NOMO-1 (cell line): ENCODE results near the gene HECTD4.

Experiments used
- DNase-seq, 2 experiments: peaks; one replicate each; lab custom pipeline; 2025; ENCODE audit not compliant: unreplicated experiment in 2 of 2; lab: John Stamatoyannopoulos, UW

The HECTD4 gene

GRCh38 chr12:112183141-112184021 is 198.8 kb downstream of the HECTD4 start:
- no peak for DNase-seq

DNA sequence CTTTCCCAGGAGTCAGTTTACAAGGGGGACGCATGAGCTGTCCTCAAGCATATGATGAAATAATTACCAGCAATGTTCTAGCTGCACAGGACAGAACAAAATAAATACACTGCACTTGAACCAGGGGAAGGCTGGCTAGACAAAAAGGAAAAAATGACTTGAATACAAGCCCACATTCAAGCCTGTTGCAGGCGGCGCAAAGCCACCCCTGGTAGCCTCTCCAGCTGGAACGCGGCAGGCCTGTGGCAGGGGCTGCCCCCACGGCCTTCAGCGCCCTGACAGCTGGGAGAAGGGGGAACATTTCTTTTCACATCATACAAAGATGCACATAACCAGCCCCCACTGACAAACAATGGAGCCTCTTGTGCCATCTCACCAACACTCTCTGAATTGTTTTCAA is 199.7 kb downstream of the HECTD4 start:
- DNase-seq: no peak

- DNase-seq: no peak
Observed at GRCh38 chr12:112180422-112180821, 201.8 kb downstream of the HECTD4 start.

DNA sequence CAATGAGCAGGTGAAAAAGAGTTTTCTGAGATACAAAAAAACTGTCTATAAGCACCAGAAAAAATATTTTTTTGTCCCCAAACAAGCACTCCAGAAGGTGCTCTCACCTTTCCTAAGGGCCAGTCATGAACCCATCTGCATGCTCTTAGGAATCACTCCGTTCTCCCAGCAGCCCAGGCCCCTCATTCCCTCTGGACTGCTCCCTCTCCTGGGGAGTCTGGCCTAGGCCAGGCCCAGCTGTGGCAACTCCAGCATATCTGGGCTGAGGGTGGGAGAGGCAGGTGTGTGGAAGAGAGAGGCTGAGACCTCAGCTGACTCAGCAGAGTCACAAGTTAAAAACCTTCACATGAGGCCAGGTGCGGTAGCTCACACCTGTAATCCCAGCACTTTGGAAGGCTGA is 202.3 kb downstream of the HECTD4 start:
- DNase-seq: no peak

DNA sequence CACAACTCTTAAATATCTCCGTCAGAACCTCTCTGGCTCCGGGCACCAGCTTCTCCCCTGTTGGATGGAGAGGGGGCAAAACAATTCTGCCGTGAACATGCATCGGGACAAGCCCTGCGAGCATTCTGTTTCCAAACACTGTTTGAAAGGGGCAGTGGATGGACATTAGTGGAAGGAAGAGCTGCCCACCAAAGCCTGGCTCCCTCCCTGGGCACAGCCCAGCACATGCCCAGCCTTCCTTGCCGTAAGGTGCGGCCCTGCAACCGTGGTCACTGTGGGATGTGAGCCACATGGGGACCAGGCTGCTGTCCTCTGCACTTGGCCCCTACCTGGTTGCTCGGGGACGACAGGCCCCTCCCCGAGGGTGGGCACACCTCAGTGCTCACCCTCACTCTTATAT is 202.9 kb downstream of the HECTD4 start:
- no peak for DNase-seq

- no peak for DNase-seq
Observed at GRCh38 chr12:112178796-112179195, 203.4 kb downstream of the HECTD4 start.

DNA sequence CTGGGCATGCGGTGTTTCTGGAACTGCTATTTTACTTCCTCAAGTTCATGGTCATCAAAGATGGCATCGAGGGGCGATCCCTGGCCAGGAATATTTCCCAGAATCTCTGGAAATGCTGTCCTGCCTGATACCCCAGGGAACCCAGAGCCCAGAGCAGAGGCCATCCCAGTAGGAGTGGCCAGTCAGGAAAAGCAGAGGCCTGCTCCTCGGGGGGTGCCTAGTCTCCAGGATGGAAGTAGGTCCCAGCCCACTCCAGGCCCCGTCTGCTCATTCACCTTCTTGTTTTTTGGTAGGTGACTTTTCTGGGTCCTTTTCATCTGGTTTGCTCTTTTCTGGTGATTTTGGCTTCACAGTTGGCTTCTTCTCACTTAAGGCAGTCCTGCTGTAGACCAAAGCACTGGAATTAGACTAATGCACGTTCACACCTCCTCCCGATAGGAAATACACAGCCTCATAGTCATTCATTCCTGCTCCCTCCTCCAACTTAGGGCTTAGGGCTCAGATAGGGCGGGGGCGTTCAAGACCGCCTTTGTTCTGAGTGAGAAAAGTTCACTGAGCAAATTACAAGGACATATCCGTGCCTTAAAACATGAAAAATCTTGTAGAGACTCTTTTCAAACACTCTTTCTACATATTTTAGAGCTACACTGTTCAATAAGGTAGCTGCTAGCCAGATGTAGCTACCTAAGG is 205.8 kb downstream of the HECTD4 start:
- no peak for DNase-seq

- DNase-seq: no peak
Observed at GRCh38 chr12:112175361-112176155, 206.7 kb downstream of the HECTD4 start.

DNA sequence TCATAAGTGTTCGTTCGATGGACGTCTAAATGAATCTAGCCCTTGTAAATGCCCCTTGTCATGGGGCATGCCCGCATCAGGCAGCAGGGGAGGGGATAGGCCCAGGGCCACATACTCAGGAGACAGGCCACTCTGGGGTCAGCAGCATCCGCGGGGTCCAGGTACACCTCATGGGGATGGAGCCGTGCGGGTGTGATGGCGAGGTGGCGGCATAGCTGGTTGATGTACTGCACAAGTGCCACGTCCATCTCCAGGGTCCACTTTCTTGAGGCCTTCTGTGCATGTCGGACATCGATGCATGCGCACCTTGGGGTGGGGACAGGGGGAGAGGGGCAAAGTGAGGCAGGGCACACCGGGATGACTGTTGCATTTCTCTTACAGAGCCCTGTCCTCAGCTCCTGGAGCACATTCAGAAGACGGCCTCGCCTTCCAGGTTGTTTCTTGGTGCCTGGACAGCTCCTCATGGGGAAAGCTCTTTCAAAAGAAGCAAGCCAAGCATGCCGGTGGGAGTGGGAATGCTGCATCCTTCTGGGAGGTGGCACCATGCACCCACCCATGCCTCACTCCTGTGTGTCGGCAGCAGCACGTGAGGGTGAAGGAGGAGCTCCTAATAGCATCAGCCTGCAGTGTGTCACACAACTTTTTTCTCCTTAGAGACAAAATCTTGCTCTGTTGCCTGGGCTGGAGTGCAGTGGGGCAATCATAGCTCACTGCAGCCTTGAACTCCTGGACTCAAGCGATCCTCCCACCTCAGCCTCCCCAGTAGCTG is 209.5 kb downstream of the HECTD4 start:
- no peak for DNase-seq

DNA sequence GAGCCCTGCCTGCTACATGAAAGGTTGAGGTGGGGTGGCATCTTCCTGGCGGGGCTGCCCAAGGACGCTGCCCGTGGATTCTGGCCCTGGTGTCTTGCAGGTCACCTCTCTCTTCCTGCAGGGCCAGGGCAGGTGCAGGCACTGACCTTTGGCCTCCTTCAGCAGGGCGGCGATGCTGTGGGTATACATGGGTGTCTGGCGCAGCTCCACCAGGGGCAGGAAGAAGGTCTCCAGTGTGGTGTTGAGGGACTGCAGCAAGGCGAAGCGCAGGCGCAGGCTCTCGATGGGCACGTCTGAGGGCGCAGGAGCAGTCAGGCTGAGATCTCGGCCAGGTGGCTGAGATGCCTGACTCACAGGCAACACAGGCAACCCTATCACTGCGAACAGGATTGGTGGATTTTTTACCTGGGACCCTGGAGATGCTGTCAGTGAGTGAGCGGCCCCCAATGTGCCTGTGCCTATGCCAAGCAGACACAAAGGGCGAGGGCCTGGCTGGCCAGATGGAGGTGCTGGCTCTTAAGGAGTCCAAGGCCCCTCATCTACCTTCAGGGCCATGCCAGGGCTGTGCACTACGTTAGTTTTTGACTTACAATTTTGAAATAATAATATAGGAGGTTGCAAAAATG is 211.1 kb downstream of the HECTD4 start:
- no peak for DNase-seq

DNA sequence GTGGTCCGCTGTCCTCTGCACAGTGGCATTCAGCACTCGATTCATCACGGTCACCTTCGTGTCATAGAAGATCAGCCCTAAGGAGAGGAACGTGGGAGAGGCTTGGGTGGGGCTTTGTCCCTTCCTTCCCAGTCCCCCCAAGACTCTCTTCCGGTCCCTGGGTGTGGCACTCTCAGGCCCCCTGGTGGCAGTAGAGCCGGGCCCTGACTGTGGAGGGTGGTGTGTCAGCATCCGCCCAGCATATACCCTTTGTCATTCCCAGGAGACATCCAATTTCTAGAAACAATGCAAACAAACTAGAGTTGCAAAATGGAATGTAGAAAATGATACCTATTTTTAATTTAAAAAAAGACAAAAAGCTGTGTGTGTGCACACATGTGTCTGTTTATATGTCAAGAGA is 211.9 kb downstream of the HECTD4 start:
- DNase-seq: no peak

DNA sequence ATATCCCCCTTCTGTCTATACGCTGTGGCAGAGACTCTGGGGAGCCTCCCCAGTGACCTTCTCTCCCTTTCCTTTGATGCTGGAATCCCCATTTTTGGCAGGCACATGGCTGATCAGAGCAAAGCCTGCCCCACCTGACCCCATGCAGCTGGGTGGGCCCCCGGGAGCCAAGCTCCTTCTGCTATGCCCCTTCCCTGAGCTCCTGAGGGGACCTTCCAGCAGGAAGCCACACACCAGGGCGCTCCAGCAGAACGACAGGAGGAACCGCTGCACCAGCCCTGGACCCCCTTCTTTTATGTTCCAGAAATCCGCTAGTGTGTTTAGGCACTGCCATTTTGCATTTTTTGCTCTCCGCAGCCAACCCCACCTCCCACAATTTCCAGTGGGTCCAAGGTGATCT is 212.3 kb downstream of the HECTD4 start:
- DNase-seq: no peak

DNA sequence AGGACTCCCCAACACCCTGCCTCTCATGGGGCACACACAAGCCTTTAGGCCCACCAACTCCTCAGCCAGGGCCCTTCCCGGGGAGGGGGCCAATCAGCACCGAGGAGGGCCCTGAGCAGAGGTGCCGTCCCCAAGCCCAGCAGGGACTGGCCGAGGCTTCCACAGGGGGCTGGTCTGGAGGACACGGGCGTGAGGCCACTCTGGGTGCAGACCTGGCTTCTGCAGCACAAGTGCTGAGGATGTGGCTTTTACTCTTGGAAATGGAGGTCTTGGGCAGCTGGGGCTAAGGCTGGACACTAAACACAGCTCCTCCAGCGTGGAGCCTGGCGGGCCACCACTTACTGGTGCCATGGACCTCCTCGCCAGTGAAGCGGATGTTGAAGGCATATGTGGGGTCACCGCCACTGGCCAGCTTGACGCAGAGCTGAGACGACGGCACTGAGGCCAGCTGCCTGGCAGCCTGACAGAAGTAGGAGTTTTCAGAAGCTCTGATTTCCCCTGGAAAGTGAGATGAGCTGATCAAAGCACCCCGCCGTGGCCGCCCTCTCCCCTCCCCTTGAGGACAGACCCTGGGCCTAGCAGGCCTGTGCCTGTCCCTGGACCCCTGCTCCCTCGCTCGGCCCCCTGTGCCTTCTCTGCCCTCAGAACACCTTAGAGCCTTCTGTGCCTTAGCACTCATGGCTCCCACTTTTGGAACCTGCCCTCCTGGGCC is 212.9 kb downstream of the HECTD4 start:
- DNase-seq: no peak

- DNase-seq: no peak
Observed at GRCh38 chr12:112168561-112168971, 213.7 kb downstream of the HECTD4 start.

DNA sequence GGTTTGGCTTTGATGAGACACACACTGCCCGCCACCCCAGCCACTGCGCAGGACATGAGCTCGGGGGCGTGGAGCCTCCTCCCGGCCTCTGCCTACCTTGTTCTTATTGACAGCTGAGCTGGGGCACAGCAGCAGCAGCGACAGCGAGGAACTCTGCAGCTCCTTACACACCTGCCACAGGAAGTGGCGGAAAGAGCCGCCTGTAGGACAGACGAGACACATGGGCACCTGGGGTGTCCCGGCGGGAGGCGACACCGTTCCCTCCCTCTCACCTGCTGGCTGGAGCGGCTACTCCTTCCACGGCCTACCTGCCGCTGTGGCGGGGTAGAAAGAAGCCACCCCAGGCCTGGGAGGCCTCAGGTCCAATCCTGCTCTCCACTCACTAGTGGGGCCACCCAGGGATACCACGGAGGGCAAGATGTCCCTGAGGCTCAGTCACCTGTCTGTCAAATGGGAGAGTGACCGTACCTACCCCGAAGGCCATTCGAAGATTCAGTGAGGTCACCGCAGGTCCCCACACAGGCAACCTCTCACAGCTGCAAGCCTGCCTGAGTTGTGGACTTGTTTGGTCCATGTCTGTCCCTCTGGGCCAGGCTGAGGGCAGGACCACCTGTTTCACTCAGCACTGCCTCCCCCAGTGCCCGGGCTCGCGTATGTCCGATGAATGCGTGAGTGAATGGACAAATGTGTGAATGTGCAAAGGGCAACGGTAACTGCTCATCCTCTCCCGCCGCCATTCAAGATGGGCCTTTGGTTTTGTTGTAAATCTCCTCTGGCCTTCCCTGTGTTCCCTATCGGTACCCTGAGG is 214.3 kb downstream of the HECTD4 start:
- no peak for DNase-seq

GRCh38 chr12:112167031-112167461 is 215.2 kb downstream of the HECTD4 start:
- no peak for DNase-seq

- no peak for DNase-seq
Observed at GRCh38 chr12:112166051-112167015, 215.9 kb downstream of the HECTD4 start.

DNA sequence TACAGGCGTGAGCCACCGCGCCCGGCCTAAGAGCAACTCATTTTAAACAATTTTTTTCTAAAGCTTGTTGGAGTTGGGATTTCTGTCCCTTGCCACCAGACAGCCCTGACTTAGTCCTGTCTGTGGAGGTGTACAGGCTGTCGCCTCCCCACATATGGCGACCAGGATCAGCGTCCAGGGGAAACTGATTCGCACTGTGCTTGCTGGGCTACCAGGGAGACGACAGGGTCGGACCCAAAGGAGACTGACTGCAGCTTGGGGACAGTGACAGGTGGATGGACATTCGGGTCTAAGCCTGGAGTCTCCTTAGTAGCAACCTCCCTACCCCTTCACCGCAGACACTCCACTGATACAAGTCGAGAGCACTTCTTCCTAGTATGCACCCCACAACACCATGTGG is 216.6 kb downstream of the HECTD4 start:
- DNase-seq: no peak
